ENCODE data around the gene FN1.

DNA sequence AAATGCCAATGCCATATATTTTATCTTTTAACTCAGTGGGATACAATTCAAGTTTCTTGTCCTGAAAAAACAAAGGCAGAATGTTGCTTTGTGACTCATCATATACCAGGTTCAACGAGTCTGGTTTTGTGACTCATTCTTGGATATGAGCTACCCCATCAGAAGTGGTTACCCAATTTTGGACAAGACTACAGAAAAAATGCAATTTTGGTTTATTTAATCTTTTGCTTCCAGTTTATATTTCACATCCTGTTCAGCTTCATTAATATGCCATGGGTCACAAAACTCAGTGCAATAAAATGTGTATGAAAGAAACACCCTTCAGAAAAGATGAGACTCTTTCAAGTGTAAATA lies 25.0 kb downstream of the FN1 start:
- no peak for TF ChIP-seq POLR2A (IDR thresholded peaks at IDR 0.05)
- TF ChIP-seq, protein P1, sequence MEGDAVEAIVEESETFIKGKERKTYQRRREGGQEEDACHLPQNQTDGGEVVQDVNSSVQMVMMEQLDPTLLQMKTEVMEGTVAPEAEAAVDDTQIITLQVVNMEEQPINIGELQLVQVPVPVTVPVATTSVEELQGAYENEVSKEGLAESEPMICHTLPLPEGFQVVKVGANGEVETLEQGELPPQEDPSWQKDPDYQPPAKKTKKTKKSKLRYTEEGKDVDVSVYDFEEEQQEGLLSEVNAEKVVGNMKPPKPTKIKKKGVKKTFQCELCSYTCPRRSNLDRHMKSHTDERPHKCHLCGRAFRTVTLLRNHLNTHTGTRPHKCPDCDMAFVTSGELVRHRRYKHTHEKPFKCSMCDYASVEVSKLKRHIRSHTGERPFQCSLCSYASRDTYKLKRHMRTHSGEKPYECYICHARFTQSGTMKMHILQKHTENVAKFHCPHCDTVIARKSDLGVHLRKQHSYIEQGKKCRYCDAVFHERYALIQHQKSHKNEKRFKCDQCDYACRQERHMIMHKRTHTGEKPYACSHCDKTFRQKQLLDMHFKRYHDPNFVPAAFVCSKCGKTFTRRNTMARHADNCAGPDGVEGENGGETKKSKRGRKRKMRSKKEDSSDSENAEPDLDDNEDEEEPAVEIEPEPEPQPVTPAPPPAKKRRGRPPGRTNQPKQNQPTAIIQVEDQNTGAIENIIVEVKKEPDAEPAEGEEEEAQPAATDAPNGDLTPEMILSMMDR (IDR thresholded peaks at IDR 0.05): no peak
